Measurements from ENCODE around the gene DDX24.
"Not testable (repeated sequence)": the region's sequence is repeated elsewhere in the genome, so short reads cannot be mapped to it uniquely, and the experiment has no call there.

Gene DDX24

DNA sequence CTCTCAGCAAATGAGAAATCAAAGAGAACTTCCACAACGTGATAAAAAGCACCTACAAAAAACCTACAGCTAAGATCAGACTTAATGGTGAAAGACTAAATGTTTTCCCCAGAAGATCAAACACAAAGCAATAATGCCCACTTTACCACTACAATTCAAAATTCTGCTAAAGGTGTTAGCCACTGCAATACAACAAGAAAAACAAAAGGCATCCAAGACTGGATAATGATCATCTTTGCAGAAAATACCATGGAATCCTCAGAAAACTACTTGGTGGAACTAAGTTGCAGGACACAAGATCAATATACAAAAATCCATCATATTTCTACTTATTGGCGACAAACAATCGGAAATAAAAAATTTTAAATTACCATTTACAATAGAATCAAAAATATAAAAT, 6.5 kb downstream of the DDX24 start:
- H3K9ac ChIP-seq (ENCODE audit: low read length), result no peak overlapping the region
- H3K4me1 ChIP-seq (ENCODE audit: control insufficient read depth, low read depth, low read length), result peaks cover 9% of the 10 kb centered on the region
- WGBS (ENCODE audit: extremely low coverage, insufficient coverage, low lambda C conversion rate), result 100% methylated on average over 2 of the region's 3 CpGs
- H4K8ac ChIP-seq (ENCODE audit: low read depth, low read length), result no peak overlapping the region
- no peak overlapping the region for H2BK5ac ChIP-seq (ENCODE audit: low read length)
- no peak overlapping the region for H3K4me3 ChIP-seq (ENCODE audit: low read length)
- DNase-seq, result no peak
- no peak overlapping the region for H3K27ac ChIP-seq (ENCODE audit: low read depth, low read length)
- H3K23ac ChIP-seq (ENCODE audit: low read length), result no peak overlapping the region
- no peak overlapping the region for H4K5ac ChIP-seq (ENCODE audit: low read length)
- H2AK5ac ChIP-seq (ENCODE audit: low read length), result no peak overlapping the region
- H2BK15ac ChIP-seq (replicated peaks; ENCODE audit: low read depth), result no peak overlapping the region
- H3K36me3 ChIP-seq (ENCODE audit: control insufficient read depth, insufficient read depth, low read length), result peaks cover 6% of the 10 kb centered on the region
- H3K18ac ChIP-seq (ENCODE audit: low read length), result no peak overlapping the region
- no peaks in the 10 kb centered on the region for H3K27me3 ChIP-seq (ENCODE audit: insufficient read depth, low read length, poor library complexity)
- no peak overlapping the region for H3K56ac ChIP-seq (ENCODE audit: low read length)
- no peak overlapping the region for H2BK120ac ChIP-seq (ENCODE audit: low read depth, low read length)
- peaks cover 18% of the 10 kb centered on the region for H3K79me1 ChIP-seq (ENCODE audit: low read length)
- no peak overlapping the region for H3K4ac ChIP-seq (ENCODE audit: low read depth, low read length)
- H3K4me2 ChIP-seq (ENCODE audit: low read length), result no peak overlapping the region
- peaks cover 60% of the 10 kb centered on the region for H3K79me2 ChIP-seq (ENCODE audit: control insufficient read depth, insufficient read depth, low read length)

DNA sequence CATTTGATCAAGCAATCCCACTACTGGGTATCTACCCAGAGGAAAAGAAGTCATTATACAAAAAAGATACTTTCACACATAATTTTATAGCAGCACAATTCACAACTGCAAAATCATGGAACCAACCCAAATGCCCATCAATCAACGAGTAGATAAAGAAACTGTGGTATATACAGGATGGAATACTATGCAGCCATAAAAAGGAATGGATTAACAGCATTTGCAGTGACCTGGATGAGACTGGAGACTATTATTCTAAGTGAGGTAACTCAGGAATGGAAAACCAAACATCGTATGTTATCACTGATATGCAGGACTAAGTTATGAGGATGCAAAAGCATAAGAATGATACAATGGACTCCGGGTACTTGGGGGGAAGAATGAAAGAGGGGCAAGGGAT, 8.9 kb downstream of the DDX24 start:
- DNase-seq; H3K56ac ChIP-seq (ENCODE audit: low read length): not testable (repeated sequence)

DNA sequence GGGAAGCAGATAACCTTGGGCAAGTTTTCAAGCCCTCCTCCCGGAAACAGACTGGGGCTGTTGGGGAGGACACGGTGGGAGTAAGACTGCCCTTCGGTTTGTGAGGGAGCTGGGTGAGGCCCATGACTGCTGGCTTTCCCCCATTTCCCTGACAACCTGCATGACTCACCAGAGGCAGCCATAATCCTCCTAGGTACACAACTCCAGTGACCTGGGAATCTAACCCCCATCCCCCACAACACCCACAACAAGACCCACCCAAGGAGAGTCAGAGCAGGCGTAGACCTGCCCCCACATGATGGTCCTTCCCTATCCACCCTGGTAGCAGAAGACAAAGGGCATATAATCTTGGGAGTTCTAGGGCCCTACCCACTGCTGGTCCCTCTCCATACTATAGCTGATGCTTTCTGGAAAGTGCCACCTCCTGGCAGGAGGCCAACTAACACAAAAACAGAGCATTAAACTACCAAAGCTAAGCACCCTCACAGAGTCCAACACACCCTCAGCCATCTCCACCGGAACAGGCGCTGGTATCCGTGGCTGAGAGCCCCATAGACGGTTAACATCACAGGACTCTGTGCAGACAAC, 14.8 kb downstream of the DDX24 start:
- H4K5ac ChIP-seq (ENCODE audit: low read length), result no peak overlapping the region
- H3K36me3 ChIP-seq (ENCODE audit: control insufficient read depth, insufficient read depth, low read length), result peaks cover 2% of the 10 kb centered on the region
- no peak overlapping the region for H3K56ac ChIP-seq (ENCODE audit: low read length)
- WGBS (ENCODE audit: extremely low coverage, insufficient coverage, low lambda C conversion rate), result no CpG with 5 or more reads among the region's 8 CpGs
- no peak overlapping the region for H2BK120ac ChIP-seq (ENCODE audit: low read depth, low read length)
- H3K4me2 ChIP-seq (ENCODE audit: low read length), result no peak overlapping the region
- peak; percentile 34 for DNase-seq
- no peak overlapping the region for H4K8ac ChIP-seq (ENCODE audit: low read depth, low read length)
- no peak overlapping the region for H2BK5ac ChIP-seq (ENCODE audit: low read length)
- H3K18ac ChIP-seq (ENCODE audit: low read length), result no peak overlapping the region
- no peak overlapping the region for H3K27ac ChIP-seq (ENCODE audit: low read depth, low read length)
- H3K4ac ChIP-seq (ENCODE audit: low read depth, low read length), result no peak overlapping the region
- no peaks in the 10 kb centered on the region for H3K27me3 ChIP-seq (ENCODE audit: insufficient read depth, low read length, poor library complexity)
- H3K79me2 ChIP-seq (ENCODE audit: control insufficient read depth, insufficient read depth, low read length), result peaks cover 38% of the 10 kb centered on the region
- no peak overlapping the region for H3K9ac ChIP-seq (ENCODE audit: low read length)
- peaks cover 5% of the 10 kb centered on the region for H3K4me1 ChIP-seq (ENCODE audit: control insufficient read depth, low read depth, low read length)
- peaks cover 5% of the 10 kb centered on the region for H3K79me1 ChIP-seq (ENCODE audit: low read length)
- no peak overlapping the region for H2AK5ac ChIP-seq (ENCODE audit: low read length)
- no peak overlapping the region for H2BK15ac ChIP-seq (replicated peaks; ENCODE audit: low read depth)
- no peak overlapping the region for H3K23ac ChIP-seq (ENCODE audit: low read length)
- H3K4me3 ChIP-seq (ENCODE audit: low read length), result no peak overlapping the region

More for the DNA sequence above, 8.9 kb downstream of the DDX24 start:
- H3K4me1 ChIP-seq (ENCODE audit: control insufficient read depth, low read depth, low read length); H4K8ac ChIP-seq (ENCODE audit: low read depth, low read length); H4K5ac ChIP-seq (ENCODE audit: low read length); H3K36me3 ChIP-seq (ENCODE audit: control insufficient read depth, insufficient read depth, low read length); H3K23ac ChIP-seq (ENCODE audit: low read length); H2BK15ac ChIP-seq (replicated peaks; ENCODE audit: low read depth); H3K4me2 ChIP-seq (ENCODE audit: low read length); H3K4ac ChIP-seq (ENCODE audit: low read depth, low read length); H3K27me3 ChIP-seq (ENCODE audit: insufficient read depth, low read length, poor library complexity); H3K9ac ChIP-seq (ENCODE audit: low read length); H2BK120ac ChIP-seq (ENCODE audit: low read depth, low read length); H3K27ac ChIP-seq (ENCODE audit: low read depth, low read length); H2BK5ac ChIP-seq (ENCODE audit: low read length); H3K4me3 ChIP-seq (ENCODE audit: low read length); H3K79me1 ChIP-seq (ENCODE audit: low read length); H3K18ac ChIP-seq (ENCODE audit: low read length); H2AK5ac ChIP-seq (ENCODE audit: low read length): not testable (repeated sequence)
- WGBS (ENCODE audit: extremely low coverage, insufficient coverage, low lambda C conversion rate), result no CpG with 5 or more reads among the region's 3 CpGs
- peaks cover 43% of the 10 kb centered on the region for H3K79me2 ChIP-seq (ENCODE audit: control insufficient read depth, insufficient read depth, low read length)

DNA sequence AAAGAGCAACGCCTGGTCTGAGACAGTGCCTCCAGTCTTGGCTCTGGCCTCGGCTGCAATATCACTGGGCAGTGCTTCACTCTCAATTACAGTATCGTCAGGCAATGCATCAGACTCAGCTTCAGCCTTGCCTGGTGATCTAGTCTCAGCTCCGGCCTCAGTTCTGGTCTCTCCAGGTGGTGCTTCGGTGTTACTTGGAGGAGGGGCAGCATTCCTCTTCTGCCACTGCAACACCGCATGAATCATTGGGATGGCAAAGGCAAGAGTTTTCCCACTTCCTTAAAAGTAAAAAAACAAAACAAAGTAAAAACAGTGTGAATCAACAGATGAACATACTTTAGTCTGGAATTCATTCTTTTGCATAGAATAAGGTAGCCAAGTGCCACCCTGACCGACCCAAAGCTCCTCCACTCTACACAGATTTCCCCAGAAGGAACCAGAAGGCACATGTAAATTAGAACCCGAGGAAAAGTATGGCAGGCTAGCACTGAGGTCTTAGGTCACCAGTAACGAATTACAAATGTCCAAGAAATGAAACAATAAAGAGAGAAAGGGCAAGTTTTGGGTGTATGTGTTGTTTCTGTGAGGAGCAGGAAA, 18.6 kb downstream of the DDX24 start:
- no peaks in the 10 kb centered on the region for H3K27me3 ChIP-seq (ENCODE audit: insufficient read depth, low read length, poor library complexity)
- H3K79me1 ChIP-seq (ENCODE audit: low read length), result peaks cover 11% of the 10 kb centered on the region
- no peak overlapping the region for H4K5ac ChIP-seq (ENCODE audit: low read length)
- H3K56ac ChIP-seq (ENCODE audit: low read length), result peak overlapping the region; percentile 0
- no peak overlapping the region for H3K18ac ChIP-seq (ENCODE audit: low read length)
- H3K9ac ChIP-seq (ENCODE audit: low read length), result no peak overlapping the region
- no CpG with 5 or more reads among the region's 9 CpGs for whole genome bisulfite sequencing (ENCODE audit: extremely low coverage, insufficient coverage, low lambda C conversion rate)
- no peak overlapping the region for H4K8ac ChIP-seq (ENCODE audit: low read depth, low read length)
- DNase-seq, result peak; percentile 82
- no peak overlapping the region for H3K23ac ChIP-seq (ENCODE audit: low read length)
- H2BK120ac ChIP-seq (ENCODE audit: low read depth, low read length), result no peak overlapping the region
- H3K79me2 ChIP-seq (ENCODE audit: control insufficient read depth, insufficient read depth, low read length), result peaks cover 25% of the 10 kb centered on the region
- H3K4me2 ChIP-seq (ENCODE audit: low read length), result no peak overlapping the region
- H3K4ac ChIP-seq (ENCODE audit: low read depth, low read length), result no peak overlapping the region
- H2BK15ac ChIP-seq (replicated peaks; ENCODE audit: low read depth), result no peak overlapping the region
- H3K27ac ChIP-seq (ENCODE audit: low read depth, low read length), result no peak overlapping the region
- peaks cover 5% of the 10 kb centered on the region for H3K4me1 ChIP-seq (ENCODE audit: control insufficient read depth, low read depth, low read length)
- no peak overlapping the region for H3K4me3 ChIP-seq (ENCODE audit: low read length)
- peaks cover 7% of the 10 kb centered on the region for H3K36me3 ChIP-seq (ENCODE audit: control insufficient read depth, insufficient read depth, low read length)
- H2BK5ac ChIP-seq (ENCODE audit: low read length), result no peak overlapping the region
- H2AK5ac ChIP-seq (ENCODE audit: low read length), result no peak overlapping the region

DNA sequence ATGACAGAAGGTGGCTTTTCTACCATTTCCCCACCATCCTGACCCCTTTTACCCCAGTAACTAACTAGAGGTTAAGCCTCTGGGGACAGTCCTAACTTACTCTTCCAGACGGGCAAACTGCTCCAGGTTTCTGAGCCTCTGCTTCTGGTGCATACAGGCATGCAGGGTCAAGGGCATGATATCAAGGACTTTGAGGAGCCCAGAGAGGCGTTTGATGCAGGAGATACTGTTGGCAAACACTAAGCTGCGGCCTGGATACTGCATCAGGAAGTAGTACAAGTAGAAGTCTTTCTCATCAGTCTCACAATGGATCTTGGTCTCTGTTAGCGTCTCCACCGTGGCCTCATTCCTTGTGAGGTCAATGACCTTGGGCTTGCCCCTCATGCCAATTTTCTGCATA, 21.0 kb downstream of the DDX24 start:
- DNase-seq, result no peak
- no peak overlapping the region for H2BK5ac ChIP-seq (ENCODE audit: low read length)
- no peak overlapping the region for H4K5ac ChIP-seq (ENCODE audit: low read length)
- no peak overlapping the region for H3K4ac ChIP-seq (ENCODE audit: low read depth, low read length)
- no peak overlapping the region for H4K8ac ChIP-seq (ENCODE audit: low read depth, low read length)
- H3K36me3 ChIP-seq (ENCODE audit: control insufficient read depth, insufficient read depth, low read length), result peaks cover 7% of the 10 kb centered on the region
- no peak overlapping the region for H2BK15ac ChIP-seq (replicated peaks; ENCODE audit: low read depth)
- peaks cover 11% of the 10 kb centered on the region for H3K79me1 ChIP-seq (ENCODE audit: low read length)
- no peak overlapping the region for H2BK120ac ChIP-seq (ENCODE audit: low read depth, low read length)
- H3K18ac ChIP-seq (ENCODE audit: low read length), result no peak overlapping the region
- H3K9ac ChIP-seq (ENCODE audit: low read length), result no peak overlapping the region
- H3K4me2 ChIP-seq (ENCODE audit: low read length), result no peak overlapping the region
- no peak overlapping the region for H3K56ac ChIP-seq (ENCODE audit: low read length)
- peaks cover 10% of the 10 kb centered on the region for H3K79me2 ChIP-seq (ENCODE audit: control insufficient read depth, insufficient read depth, low read length)
- H3K27me3 ChIP-seq (ENCODE audit: insufficient read depth, low read length, poor library complexity), result no peaks in the 10 kb centered on the region
- H2AK5ac ChIP-seq (ENCODE audit: low read length), result no peak overlapping the region
- peaks cover 5% of the 10 kb centered on the region for H3K4me1 ChIP-seq (ENCODE audit: control insufficient read depth, low read depth, low read length)
- no CpG with 5 or more reads among the region's 5 CpGs for WGBS (ENCODE audit: extremely low coverage, insufficient coverage, low lambda C conversion rate)
- no peak overlapping the region for H3K23ac ChIP-seq (ENCODE audit: low read length)
- no peak overlapping the region for H3K27ac ChIP-seq (ENCODE audit: low read depth, low read length)
- H3K4me3 ChIP-seq (ENCODE audit: low read length), result no peak overlapping the region

DNA sequence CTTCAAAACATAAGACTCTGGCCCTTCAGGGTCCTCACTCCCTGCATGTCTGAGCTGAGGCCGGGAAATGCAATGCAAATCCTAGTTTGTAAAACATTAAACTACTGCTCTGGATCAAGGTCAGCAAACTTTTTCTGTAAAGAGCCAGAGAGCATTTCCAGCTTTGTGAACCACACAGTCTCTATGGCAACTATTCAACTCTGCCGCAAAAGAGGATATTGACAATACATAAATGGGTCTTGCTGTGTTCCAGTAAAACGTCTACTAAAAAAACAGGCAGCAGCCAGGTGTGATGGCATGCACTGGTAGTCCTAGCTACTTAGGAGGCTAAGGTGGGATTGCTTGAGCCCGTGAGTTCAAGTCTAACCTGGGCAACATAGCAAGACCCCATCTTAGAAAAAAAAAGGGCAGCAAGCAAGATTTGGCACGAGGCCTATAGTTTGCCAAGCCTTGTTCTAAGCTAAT, 22.3 kb downstream of the DDX24 start:
- H3K18ac ChIP-seq (ENCODE audit: low read length), result no peak overlapping the region
- no peak overlapping the region for H3K27ac ChIP-seq (ENCODE audit: low read depth, low read length)
- no peak overlapping the region for H3K4me2 ChIP-seq (ENCODE audit: low read length)
- H3K79me1 ChIP-seq (ENCODE audit: low read length), result peaks cover 10% of the 10 kb centered on the region
- DNase-seq, result no peak
- peaks cover 5% of the 10 kb centered on the region for H3K4me1 ChIP-seq (ENCODE audit: control insufficient read depth, low read depth, low read length)
- no peak overlapping the region for H2BK120ac ChIP-seq (ENCODE audit: low read depth, low read length)
- H3K56ac ChIP-seq (ENCODE audit: low read length), result no peak overlapping the region
- no peak overlapping the region for H4K5ac ChIP-seq (ENCODE audit: low read length)
- H3K79me2 ChIP-seq (ENCODE audit: control insufficient read depth, insufficient read depth, low read length), result peaks cover 2% of the 10 kb centered on the region
- H3K27me3 ChIP-seq (ENCODE audit: insufficient read depth, low read length, poor library complexity), result no peaks in the 10 kb centered on the region
- H2BK5ac ChIP-seq (ENCODE audit: low read length), result no peak overlapping the region
- no CpG with 5 or more reads among the region's 5 CpGs for WGBS (ENCODE audit: extremely low coverage, insufficient coverage, low lambda C conversion rate)
- H3K9ac ChIP-seq (ENCODE audit: low read length), result no peak overlapping the region
- no peak overlapping the region for H3K4ac ChIP-seq (ENCODE audit: low read depth, low read length)
- peaks cover 12% of the 10 kb centered on the region for H3K36me3 ChIP-seq (ENCODE audit: control insufficient read depth, insufficient read depth, low read length)
- no peak overlapping the region for H4K8ac ChIP-seq (ENCODE audit: low read depth, low read length)
- H3K4me3 ChIP-seq (ENCODE audit: low read length), result no peak overlapping the region
- H2BK15ac ChIP-seq (replicated peaks; ENCODE audit: low read depth), result no peak overlapping the region
- no peak overlapping the region for H2AK5ac ChIP-seq (ENCODE audit: low read length)
- no peak overlapping the region for H3K23ac ChIP-seq (ENCODE audit: low read length)

Data from mesendoderm (in vitro differentiated cells).